ENCODE data around the gene TIMM17A.

Gene TIMM17A

GRCh38 chr1:201983380-201983805, 28.1 kb downstream of the TIMM17A start:
- no peak for DNase-seq (ENCODE audit: low read depth in 2 of 2)

GRCh38 chr1:201984446-201984845, 29.1 kb downstream of the TIMM17A start:
- no peak for DNase-seq (ENCODE audit: low read depth in 2 of 2)

DNA sequence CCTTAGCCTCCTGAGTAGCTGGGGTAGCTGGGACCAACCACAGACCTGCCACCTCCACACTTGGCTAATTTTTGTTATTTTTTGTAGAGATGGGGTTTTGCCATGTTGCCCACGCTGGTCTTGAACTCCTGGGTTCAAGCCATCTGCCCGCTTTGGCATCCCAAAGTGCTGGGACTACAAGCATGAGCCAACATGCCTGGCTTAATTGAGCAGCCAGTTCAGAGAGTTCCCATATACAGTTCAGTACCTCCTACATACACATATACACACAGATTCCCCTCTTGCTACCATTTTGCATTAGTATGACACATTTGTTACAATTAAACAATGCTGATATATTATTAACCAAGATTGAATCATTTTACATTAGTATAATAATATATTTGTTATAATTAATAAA, 30.1 kb downstream of the TIMM17A start:
- no peak for DNase-seq (ENCODE audit: low read depth in 2 of 2)

GRCh38 chr1:201988601-201989000, 33.3 kb downstream of the TIMM17A start:
- no peak for DNase-seq (ENCODE audit: low read depth in 2 of 2)

- no peak for DNase-seq (ENCODE audit: low read depth in 2 of 2)
These were observed 34.2 kb downstream of the TIMM17A start for GRCh38 chr1:201989354-201990128.

DNA sequence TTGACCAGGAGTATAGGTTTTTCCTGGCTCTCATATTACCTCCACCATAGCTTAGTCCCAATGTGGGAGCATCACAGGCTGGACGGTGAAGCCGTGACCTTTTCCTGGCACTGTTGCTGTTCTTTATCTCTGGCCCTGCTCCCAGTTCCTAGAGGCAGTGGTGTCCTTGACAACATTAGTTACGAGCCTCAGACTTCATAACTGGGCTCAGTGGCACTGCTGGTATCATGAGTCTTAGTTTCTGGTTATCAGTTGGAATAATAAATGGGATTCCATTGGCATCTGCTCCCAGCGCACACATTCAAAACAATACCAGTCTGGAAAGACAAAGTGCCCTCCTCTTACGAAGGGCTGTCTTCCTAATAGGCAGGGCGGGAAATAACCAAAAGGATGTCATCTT, 35.1 kb downstream of the TIMM17A start:
- DNase-seq (ENCODE audit: low read depth in 2 of 2): no peak

DNA sequence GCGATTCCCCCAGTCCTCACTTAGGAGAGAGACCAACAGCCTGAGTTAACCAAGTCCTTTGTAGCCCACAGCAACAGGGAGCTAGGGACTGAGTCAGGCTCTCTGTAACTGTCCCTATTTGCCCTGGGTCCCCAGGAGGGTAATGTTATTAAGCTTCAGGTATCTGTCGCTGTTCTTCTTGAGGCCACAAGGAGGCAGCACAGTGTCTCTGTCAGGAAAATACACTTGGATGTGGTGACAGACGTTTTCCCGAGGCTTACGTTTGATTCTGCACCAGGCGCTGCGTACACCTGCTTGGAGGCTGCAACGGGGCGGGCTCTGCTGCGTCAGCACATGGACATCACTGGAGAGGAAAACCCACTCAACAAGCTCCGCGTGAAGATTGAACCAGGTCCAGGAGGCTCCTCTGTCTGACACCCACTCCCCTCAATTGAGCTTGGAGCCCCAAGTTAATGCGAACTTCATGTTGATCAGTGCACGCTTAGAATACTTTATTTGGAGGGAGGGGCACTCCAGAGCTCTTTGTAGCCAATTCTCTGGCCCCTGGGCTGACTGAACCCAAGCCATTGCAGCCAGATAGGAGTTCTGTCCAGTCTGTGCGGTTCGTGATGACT, 44.4 kb downstream of the TIMM17A start:
- DNase-seq (ENCODE audit: low read depth in 2 of 2): no peak

GRCh38 chr1:202002507-202002906, 47.2 kb downstream of the TIMM17A start:
- no peak for DNase-seq (ENCODE audit: low read depth in 2 of 2)

GRCh38 chr1:202004711-202005110, 49.4 kb downstream of the TIMM17A start:
- DNase-seq (ENCODE audit: low read depth in 2 of 2): no peak

DNA sequence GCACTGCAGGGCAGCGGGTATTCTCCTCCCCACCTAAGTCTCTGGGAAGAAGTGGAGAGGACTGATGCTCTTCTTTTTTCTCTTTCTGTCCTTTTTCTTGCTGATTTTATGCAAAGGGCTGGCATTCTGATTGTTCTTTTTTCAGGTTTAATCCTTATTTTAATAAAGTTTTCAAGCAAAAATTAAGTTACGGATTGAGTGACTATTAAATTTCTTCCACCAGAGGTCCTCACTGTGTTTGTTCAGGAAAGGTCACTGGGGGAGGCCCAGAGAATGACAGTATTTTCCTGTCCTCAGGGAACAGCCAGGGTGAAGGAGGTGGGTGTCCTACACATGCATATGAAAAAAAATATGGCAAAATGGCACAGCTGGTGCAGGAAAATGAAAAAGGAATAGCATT, 50.7 kb downstream of the TIMM17A start:
- DNase-seq (ENCODE audit: low read depth in 2 of 2): no peak

GRCh38 chr1:202007304-202007703, 52.0 kb downstream of the TIMM17A start:
- no peak for DNase-seq (ENCODE audit: low read depth in 2 of 2)

GRCh38 chr1:202007805-202008489, 52.6 kb downstream of the TIMM17A start:
- DNase-seq (ENCODE audit: low read depth in 2 of 2): no peak

DNA sequence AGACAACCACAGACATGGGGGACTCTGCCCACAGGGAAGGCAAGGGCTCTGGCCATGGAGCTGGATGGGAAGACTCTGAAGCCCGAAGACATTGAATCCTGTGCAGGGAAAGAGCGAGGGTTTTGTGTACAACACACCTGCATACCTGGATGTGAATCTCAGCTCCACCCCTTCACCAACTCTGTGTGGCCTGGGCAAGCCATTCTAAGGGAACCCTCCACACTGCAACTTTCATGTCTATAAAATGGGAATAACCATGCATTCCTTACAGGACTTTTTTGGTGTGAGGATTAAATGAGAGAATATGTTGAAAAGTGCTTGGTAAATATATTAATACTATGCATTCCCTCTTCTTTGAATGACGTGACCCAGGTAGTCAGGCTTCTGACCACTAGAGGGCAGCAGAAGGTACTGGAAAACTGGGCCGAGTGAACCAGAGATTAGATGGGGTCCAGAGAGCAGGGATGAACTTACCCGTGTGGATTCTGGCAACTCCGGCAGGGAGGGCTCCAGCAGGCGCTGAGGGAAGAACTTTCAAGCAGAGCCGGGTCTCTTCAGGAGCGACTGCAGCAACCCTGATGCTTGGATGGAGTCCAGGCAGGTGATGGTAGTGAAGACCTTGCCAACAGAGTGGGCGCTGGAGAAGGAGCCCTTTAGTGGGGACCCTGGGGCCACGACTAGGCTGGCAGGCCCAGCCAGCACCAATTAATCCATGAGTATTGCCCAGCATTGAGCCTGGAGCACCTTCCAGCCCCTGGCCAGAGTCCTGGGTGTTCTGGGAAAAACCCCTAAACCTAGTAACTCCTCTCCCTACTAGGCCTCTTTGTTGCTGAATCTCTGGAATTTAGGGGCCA, 54.2 kb downstream of the TIMM17A start:
- peak; percentile 24 to 29 for DNase-seq (ENCODE audit: low read depth in 2 of 2)

DNA sequence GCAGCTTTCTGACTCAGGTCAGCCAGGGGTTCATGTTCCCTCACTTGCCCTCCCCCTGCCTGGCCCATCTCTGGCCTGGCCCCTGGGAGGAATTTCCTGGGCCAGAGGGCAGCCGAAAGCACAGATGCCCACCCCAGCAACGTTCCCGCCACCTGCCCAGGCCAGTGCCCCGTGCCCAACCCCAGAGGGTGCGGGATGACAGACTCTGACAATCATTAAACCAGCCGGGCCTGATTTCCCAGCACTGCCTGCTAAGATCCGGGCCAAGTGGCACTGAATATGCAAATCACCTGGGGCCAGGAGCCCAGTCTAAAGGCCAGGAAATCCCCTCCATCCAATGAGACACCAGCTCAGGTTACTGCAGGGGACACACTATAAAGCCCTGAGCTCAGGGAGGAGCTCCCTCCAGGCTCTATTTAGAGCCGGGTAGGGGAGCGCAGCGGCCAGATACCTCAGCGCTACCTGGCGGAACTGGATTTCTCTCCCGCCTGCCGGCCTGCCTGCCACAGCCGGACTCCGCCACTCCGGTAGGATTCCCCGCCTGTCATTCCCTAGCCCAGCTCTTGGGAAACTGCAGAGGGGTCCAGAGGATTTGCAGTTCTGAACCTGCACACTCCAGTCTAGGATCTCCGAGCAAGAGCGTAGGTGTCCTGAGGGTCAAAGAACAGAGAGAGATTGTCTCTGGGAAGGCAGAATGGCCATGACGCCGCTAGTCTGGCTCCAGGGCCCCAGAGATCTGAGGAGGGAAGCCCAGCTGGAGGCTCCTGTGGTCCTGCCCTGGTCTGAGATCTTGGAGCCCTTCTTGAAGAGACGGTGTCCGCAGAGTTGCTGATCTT, 55.1 kb downstream of the TIMM17A start, which contains the start of gene ELF3:
TSS of gene ELF3 (plus strand) at position 408 of the 836 bp plus-strand sequence. CDS start 550 bp downstream, outside the sequence.
- no peak for DNase-seq (ENCODE audit: low read depth in 2 of 2)

DNA sequence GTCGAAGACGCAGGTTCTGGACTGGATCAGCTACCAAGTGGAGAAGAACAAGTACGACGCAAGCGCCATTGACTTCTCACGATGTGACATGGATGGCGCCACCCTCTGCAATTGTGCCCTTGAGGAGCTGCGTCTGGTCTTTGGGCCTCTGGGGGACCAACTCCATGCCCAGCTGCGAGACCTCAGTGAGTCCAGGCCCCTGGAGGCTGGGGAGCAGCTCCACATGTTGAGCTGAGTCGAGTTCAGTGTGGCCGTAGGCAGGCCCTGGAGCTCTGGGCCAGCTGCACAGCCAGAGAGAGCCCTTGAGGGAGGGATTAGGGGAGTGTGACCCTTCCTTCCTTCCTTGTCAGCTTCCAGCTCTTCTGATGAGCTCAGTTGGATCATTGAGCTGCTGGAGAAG, 56.7 kb downstream of the TIMM17A start:
- no peak for DNase-seq (ENCODE audit: low read depth in 2 of 2)

GRCh38 chr1:202012544-202013478, 57.5 kb downstream of the TIMM17A start:
- DNase-seq (ENCODE audit: low read depth in 2 of 2): no peak

DNA sequence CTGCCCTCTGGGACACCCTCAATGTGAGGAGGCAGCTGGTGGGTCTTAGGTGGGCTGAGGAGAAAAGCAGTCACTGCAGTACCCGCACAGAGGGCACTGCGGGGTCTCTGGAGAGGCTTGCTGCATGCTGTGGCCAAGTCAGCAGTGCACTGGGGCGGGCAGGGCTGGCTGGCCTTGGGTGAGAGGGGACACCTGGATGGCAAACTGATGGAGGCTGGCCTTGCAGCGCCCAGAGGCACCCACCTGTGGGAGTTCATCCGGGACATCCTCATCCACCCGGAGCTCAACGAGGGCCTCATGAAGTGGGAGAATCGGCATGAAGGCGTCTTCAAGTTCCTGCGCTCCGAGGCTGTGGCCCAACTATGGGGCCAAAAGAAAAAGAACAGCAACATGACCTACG, 58.3 kb downstream of the TIMM17A start:
- no peak for DNase-seq (ENCODE audit: low read depth in 2 of 2)

DNA sequence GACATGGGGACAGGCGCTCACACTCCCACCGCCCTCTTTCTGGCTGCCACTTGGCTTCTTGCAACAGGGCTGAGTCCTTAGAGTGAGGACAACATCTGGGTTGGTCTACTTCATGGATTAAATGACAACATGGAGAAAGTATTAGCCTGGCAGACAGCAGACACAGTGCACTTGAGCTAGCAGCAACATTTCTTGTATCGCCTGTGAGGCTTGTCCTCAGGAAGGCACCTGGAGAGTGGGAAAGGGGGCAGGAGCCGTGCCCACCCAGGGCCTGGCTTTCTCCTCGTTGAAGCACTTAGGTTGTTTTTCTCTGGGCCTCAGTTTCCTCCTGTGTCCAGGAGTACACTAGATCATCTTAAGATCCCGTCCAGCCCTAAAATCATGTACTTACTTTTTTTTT, 58.8 kb downstream of the TIMM17A start:
- no peak for DNase-seq (ENCODE audit: low read depth in 2 of 2)

DNA sequence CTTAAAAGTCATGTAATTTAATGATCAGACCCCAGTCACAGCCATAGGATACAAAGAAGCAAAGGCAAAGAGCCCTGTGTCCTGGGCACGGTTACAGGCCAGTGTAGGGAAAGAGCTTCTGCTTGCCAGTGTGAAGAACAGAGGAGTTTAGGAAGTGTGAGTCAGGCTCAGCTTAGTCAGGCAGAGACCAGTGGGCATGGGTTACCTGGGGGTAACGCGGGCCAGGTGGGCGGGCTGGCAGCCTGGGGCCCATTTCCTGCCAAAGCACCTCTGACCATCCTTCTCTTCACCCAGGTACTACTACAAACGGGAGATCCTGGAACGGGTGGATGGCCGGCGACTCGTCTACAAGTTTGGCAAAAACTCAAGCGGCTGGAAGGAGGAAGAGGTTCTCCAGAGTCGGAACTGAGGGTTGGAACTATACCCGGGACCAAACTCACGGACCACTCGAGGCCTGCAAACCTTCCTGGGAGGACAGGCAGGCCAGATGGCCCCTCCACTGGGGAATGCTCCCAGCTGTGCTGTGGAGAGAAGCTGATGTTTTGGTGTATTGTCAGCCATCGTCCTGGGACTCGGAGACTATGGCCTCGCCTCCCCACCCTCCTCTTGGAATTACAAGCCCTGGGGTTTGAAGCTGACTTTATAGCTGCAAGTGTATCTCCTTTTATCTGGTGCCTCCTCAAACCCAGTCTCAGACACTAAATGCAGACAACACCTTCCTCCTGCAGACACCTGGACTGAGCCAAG, 59.8 kb downstream of the TIMM17A start:
- no peak for DNase-seq (ENCODE audit: low read depth in 2 of 2)
